Lower leg skin (tissue), 4 donors: ENCODE data around the gene ZNF415. TPM values are rescaled to one million over a fixed set of nuclear protein-coding genes. Genes with fewer than 3 reads are reported as not detected.
A peak's percentile ranks its signal among the peaks of the same experiment; 100 is the strongest.

ENCODE experiments used
- DNase-seq, 2 donors: peaks; one replicate each; pipeline ENCODE4 v3.0.0-alpha.2; 2019; ENCODE audit warnings: low spot score in 2 of 2
- H3K4me3 ChIP-seq: fragments of 200-600 bp; sonication (generic); 2 replicates; pipeline ENCODE4 v1.5.1; 2017; ENCODE audit warnings: mild to moderate bottlenecking, low read depth; ENCODE audit not compliant: poor library complexity, severe bottlenecking
- CTCF ChIP-seq, 3 donors: fragments of 450-650 bp; IDR thresholded peaks; one replicate each; pipeline ENCODE4 v1.5.1; 2016; ENCODE audit warnings: antibody characterized with exemption in 3 of 3, mild to moderate bottlenecking in 3 of 3, moderate library complexity in 2 of 3
- POLR2A ChIP-seq, 2 donors: fragments of 450-650 bp; IDR thresholded peaks; one replicate each; pipeline ENCODE4 v1.6.1; 2016 to 2017; ENCODE audit warnings: antibody characterized with exemption in 2 of 2, mild to moderate bottlenecking in 1 of 2, moderate library complexity in 1 of 2
- WGBS, 2 donors: methylation state at CpG; one replicate each; pipeline ENCODE4 v1.1.5; 2018; 5-methylcytosine and 5-hydroxymethylcytosine counted together
- intact Hi-C: fragments of 100-400 bp; cut with DNase I; formaldehyde crosslinking; loops from one replicate; pipeline ENCODE4 v1.15.0; 2023; ENCODE audit warnings: low total_unique reads
- total RNA-seq, 4 donors: library from RNA; depleted of rRNA; stranded (reverse); fragments of >200 nt; gene quantifications; one replicate each; pipeline ENCODE4 v1.1.0, GENCODE V29; 2016

Gene ZNF415
- total RNA-seq, 4 donors from 2014 or later, result 1.1 to 7.4 (median 5.1) TPM

GRCh38 chr19:53161123-53161522 is 28.4 kb upstream of the ZNF415 start:
- TF ChIP-seq POLR2A (IDR thresholded peaks at IDR 0.05) (no peak), CTCF (IDR thresholded peaks at IDR 0.05) (no peak)
- no peak for DNase-seq
- H3K4me3 ChIP-seq, result no peak overlapping the region
- WGBS, 2 donors, result 73 to 80% methylated on average over 3 of the region's 3 CpGs
- intact Hi-C loops, result no loop called here

GRCh38 chr19:53160350-53160749 is 27.6 kb upstream of the ZNF415 start:
- whole genome bisulfite sequencing, 2 donors, result 90 to 92% methylated on average over 3 of the region's 3 CpGs

DNA sequence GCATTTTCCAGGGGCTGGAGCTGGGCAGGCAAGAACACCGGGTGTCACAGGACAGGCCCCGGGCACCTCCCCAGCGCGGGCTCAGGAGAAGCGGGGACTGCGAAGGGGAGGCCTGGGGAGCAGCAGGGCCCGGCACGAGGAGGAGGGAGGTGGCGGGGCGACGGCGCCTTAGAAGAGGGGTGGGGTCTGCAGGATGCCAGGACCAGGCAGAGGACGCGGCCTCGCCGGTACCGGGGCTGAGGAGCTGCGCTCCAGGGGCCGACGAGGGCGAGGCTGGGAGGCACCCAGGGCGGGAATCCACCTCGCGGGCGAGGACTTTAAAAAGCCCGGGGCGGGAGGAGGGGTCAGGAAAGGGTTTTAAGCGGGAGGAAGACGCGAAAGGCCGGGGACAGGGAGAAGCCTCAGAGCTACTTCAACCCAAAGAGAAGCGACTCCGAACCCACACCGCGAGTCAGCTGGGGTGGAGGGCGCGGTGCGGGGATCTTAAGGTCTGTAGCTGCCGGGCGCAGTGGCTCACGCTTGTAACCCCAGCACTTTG is 25.5 kb upstream of the ZNF415 start:
- no peak for TF ChIP-seq CTCF (IDR thresholded peaks at IDR 0.05)
- TF ChIP-seq POLR2A (IDR thresholded peaks at IDR 0.05), result no peak
- intact Hi-C loops, result no loop called here
- WGBS, 2 donors, result 0 to 1% methylated on average over 39 to 41 of the region's 41 CpGs
- DNase-seq, result peak; percentile 19 to 87
- H3K4me3 ChIP-seq, result peak overlapping the region; percentile 42

More at GRCh38 chr19:53160350-53160749, 27.6 kb upstream of the ZNF415 start:
- DNase-seq, result no peak
- H3K4me3 ChIP-seq, result no peak overlapping the region
- intact Hi-C loops, result no loop called here
- TF ChIP-seq POLR2A (IDR thresholded peaks at IDR 0.05) (no peak), CTCF (IDR thresholded peaks at IDR 0.05) (no peak)

DNA sequence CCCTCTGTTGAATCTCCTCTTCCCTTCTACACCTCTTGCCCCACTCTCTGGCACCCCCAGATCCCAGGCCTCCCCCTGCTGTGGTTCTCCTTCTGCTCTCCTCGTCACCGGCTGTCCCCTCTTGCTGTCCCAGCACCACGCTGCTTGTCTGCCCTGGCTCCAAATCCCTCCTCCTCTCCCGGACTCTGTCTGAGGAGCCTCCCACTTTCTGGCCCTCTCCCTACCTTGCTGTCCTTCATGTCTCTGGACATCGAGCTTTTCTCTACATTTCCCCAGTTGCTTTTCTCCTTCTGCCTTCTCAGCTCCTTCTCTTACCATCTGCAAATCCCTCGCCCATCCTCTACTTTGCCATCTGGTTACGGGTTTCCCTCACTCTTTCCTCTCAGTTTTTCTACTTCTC is 24.9 kb upstream of the ZNF415 start:
- no peak for DNase-seq
- intact Hi-C loops, result no loop called here
- H3K4me3 ChIP-seq, result peak overlapping the region; percentile 42
- TF ChIP-seq POLR2A (IDR thresholded peaks at IDR 0.05), result no peak
- no peak for TF ChIP-seq CTCF (IDR thresholded peaks at IDR 0.05)
- 21 to 32% methylated on average over 7 of the region's 7 CpGs for WGBS, 2 donors

DNA sequence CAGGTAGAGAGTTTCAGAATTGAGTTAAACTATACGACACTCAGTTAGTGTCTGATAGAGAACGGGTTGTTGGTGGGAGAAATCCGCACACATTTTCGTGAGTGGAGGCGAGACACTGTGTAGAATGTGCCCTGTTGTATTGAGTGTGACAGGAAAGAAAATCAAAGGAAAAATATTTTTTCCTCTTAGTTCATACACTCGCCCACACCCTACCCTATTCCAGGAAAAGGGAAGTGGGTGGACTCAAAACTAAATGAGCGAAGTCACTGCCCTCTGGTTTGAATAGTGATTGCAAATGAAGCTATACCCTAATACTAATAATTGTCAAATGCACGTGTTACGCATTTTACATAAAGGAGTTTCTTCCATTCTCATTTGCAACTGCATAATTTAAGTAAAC is 24.1 kb upstream of the ZNF415 start:
- H3K4me3 ChIP-seq, result no peak overlapping the region
- no peak for TF ChIP-seq POLR2A (IDR thresholded peaks at IDR 0.05)
- no peak for TF ChIP-seq CTCF (IDR thresholded peaks at IDR 0.05)
- 84 to 85% methylated on average over 9 of the region's 9 CpGs for WGBS, 2 donors

DNA sequence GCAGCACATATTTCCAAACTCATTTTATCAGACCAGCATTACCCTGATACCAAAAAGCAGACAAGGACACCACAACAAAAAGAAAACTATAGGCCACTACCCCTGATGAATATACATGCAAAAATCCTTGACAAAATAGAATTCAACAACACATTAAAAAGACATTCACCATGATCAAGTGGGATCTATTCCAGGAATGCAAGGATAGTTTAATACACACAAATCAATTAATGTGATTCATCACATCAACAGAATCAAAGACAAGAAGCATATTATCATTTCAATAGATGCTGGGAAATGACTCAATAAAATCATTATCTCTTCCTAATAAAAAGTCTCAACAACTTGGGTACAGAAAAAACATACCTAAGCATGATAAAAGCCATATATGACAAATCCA is 14.9 kb upstream of the ZNF415 start:
- intact Hi-C loops, result no loop called here
- TF ChIP-seq POLR2A (IDR thresholded peaks at IDR 0.05) (no peak), CTCF (IDR thresholded peaks at IDR 0.05) (no peak)
- H3K4me3 ChIP-seq, result no peak overlapping the region
- DNase-seq, result no peak

More for the DNA sequence above, 24.1 kb upstream of the ZNF415 start:
- intact Hi-C loops, result no loop called here
- no peak for DNase-seq
